H1 (cell line): ENCODE data around the gene MID1. TPM values are rescaled to one million over a fixed set of nuclear protein-coding genes. Genes with fewer than 3 reads are reported as not detected.

ENCODE experiments used
- CTCF ChIP-seq, 3 experiments: IDR thresholded peaks; 1 replicate in 2 of 3; 2 replicates in 1 of 3; pipeline versions ENCODE4 v1.5.1 to v1.6.1; 2011; ENCODE audit warnings: low read length in 3 of 3, mild to moderate bottlenecking in 3 of 3, inconsistent platforms in 2 of 3, low read depth in 1 of 3, moderate library complexity in 1 of 3; ENCODE audit not compliant: insufficient read depth in 1 of 3; ENCODE audit errors: control extremely low read depth in 1 of 3
- EGR1 ChIP-seq: IDR thresholded peaks from 2 replicates; pipeline ENCODE4 v1.6.1; 2011; ENCODE audit warnings: low read depth, low read length, borderline replicate concordance
- HDAC2 ChIP-seq, 2 experiments: fragments of 300-600 bp in 1 of 2; sonication (generic) in 1 of 2; IDR thresholded peaks; 2 replicates each; pipeline ENCODE4 v1.6.1; 2011 to 2012; ENCODE audit warnings: low read depth in 2 of 2, low read length in 2 of 2, mild to moderate bottlenecking in 2 of 2, moderate library complexity in 2 of 2, borderline replicate concordance in 1 of 2, inconsistent platforms in 1 of 2
- JUND ChIP-seq: IDR thresholded peaks from 2 replicates; pipeline ENCODE4 v1.6.1; 2011; ENCODE audit warnings: mild to moderate bottlenecking, improper control_type of control experiment, low read length
- KDM1A ChIP-seq: fragments of 200-600, 300-600 bp; sonication (generic); IDR thresholded peaks from 2 replicates; pipeline ENCODE4 v1.7.1; 2016; ENCODE audit warnings: mild to moderate bottlenecking, low read length, borderline replicate concordance
- KDM4A ChIP-seq: IDR thresholded peaks from one replicate; pipeline ENCODE4 v1.7.1; 2012; ENCODE audit warnings: low read depth, mild to moderate bottlenecking, moderate library complexity, low read length, inconsistent platforms; ENCODE audit not compliant: severe bottlenecking
- RXRA ChIP-seq: IDR thresholded peaks from 2 replicates; pipeline ENCODE4 v1.6.1; 2011; ENCODE audit warnings: low read depth, mild to moderate bottlenecking, low read length, moderate library complexity; ENCODE audit not compliant: insufficient read depth
- polyA plus RNA-seq, 7 experiments: library from polyadenylated mRNA; depleted of rRNA in 3 of 7; stranded (reverse) in 5 of 7; unstranded in 2 of 7; fragments of >200 nt in 5 of 7; fragments of 200-250 nt in 2 of 7; gene quantifications; 1 replicate in 5 of 7; 2 replicates in 1 of 7; 4 replicates in 1 of 7; pipeline versions ENCODE4 v1.2.1 to v1.2.3, GENCODE V29; 2011 to 2013; ENCODE audit warnings: missing spikeins in 2 of 7, mixed read lengths in 2 of 7
- total RNA-seq: library from RNA; stranded (reverse); fragmentation: NEBNext Ultra II Directional; extraction: Animal tissue kit (Norgen Biotek cat#: 25700); gene quantifications from 2 replicates; pipeline ENCODE4 v1.2.1, GENCODE V29; 2021

Gene MID1
- total and polyA plus RNA-seq, 2 of the 8 experiments (the other 6 are each of a cell fraction or from before 2014, with no cell fraction given) = 12.9 to 54.3 TPM

GRCh38 chrX:10512258-10512657, 108.1 kb downstream of the MID1 start (continued):
- TF ChIP-seq KDM1A (no peak), HDAC2 (IDR thresholded peaks at IDR 0.05; ENCODE audit: borderline replicate concordance in 1 of 2, low read depth in 2 of 2, low read length in 2 of 2) (no peak), RXRA (no peak), EGR1 (no peak), JUND (no peak), KDM4A (no peak), CTCF (IDR thresholded peaks at IDR 0.05; ENCODE audit: control extremely low read depth in 1 of 3, insufficient read depth in 1 of 3, low read depth in 1 of 3, low read length in 3 of 3) (no peak)
